Uterus (tissue), 4 donors: ENCODE results near the gene APLP1. TPM values are rescaled to one million over a fixed set of nuclear protein-coding genes. Genes with fewer than 3 reads are reported as not detected.

Source experiments
- DNase-seq, 2 donors: peaks; one replicate each; pipeline ENCODE4 v3.0.0-alpha.2; 2019 to 2020
- H3K27ac ChIP-seq, 2 donors: fragments of 200-600 bp; sonication (generic); 1 replicate in 1 of 2; 2 replicates in 1 of 2; pipeline ENCODE4 v1.5.1; 2016 to 2018
- H3K27me3 ChIP-seq, 2 donors: fragments of 200-600 bp; sonication (generic); one replicate each; pipeline ENCODE4 v1.5.1; 2018 to 2019; ENCODE audit warnings: control low read depth in 1 of 2
- H3K36me3 ChIP-seq, 2 donors: fragments of 200-600 bp; sonication (generic); one replicate each; pipeline ENCODE4 v1.5.1; 2019; ENCODE audit warnings: control low read depth in 1 of 2
- H3K4me1 ChIP-seq, 2 donors: fragments of 200-600 bp; sonication (generic); one replicate each; pipeline ENCODE4 v1.5.1; 2018 to 2019; ENCODE audit warnings: control low read depth in 1 of 2
- H3K4me3 ChIP-seq, 2 donors: fragments of 200-600 bp; sonication (generic); 1 replicate in 1 of 2; 2 replicates in 1 of 2; pipeline ENCODE4 v1.5.1; 2018 to 2019; ENCODE audit warnings: mild to moderate bottlenecking in 1 of 2
- H3K9me3 ChIP-seq, 2 donors: fragments of 200-600 bp; sonication (generic); one replicate each; pipeline ENCODE4 v1.5.1; 2019; ENCODE audit warnings: control low read depth in 1 of 2
- CTCF ChIP-seq, 4 experiments: fragments of 200-600 bp in 2 of 4; fragments of 450-650 bp in 2 of 4; sonication (generic) in 2 of 4; IDR thresholded peaks; one replicate each; pipeline ENCODE4 v1.5.1; 2016 to 2019; ENCODE audit warnings: antibody characterized with exemption in 4 of 4, mild to moderate bottlenecking in 2 of 4, moderate library complexity in 1 of 4
- POLR2A ChIP-seq, 2 donors: fragments of 450-650 bp; IDR thresholded peaks; one replicate each; pipeline ENCODE4 v1.6.1; 2016; ENCODE audit warnings: antibody characterized with exemption in 2 of 2, mild to moderate bottlenecking in 1 of 2, moderate library complexity in 1 of 2
- intact Hi-C: fragments of 100-400 bp; cut with DNase I; formaldehyde crosslinking; loops from one replicate; pipeline ENCODE4 v1.15.1; 2023; ENCODE audit warnings: low total_unique reads
- total RNA-seq, 4 donors: library from RNA; depleted of rRNA in 3 of 4; stranded (reverse); fragments of >200 nt in 3 of 4; gene quantifications; one replicate each; pipeline versions ENCODE4 v1.1.0 to v1.2.4, GENCODE V29; 2014 to 2023
- donor health status: DM: yes; HTN: yes; CAD: no.

Gene APLP1
- total RNA-seq = 10 to 100 TPM in 1 of 4 donors, 1 to 10 TPM in 1, not detected in 2; 6.1 to 16.2 TPM

- DNase-seq = peak; percentile 35 to 65
- H3K27me3 ChIP-seq = peaks cover 0 to 3% of the 10 kb centered on the region in 2 donors
- peak within 1 kb of the TSS; percentile 5 to 31 for H3K4me3 ChIP-seq
- intact Hi-C loops = no loop called here
- peaks cover 0 to 14% of the 10 kb centered on the region in 2 donors for H3K4me1 ChIP-seq
- no peak within 1 kb of the TSS for H3K27ac ChIP-seq
- no peaks in the 10 kb centered on the region for H3K36me3 ChIP-seq
- H3K9me3 ChIP-seq = no peaks in the 10 kb centered on the region
- TF ChIP-seq CTCF (IDR thresholded peaks at IDR 0.05) (no peak), POLR2A (IDR thresholded peaks at IDR 0.05) (no peak)
Measured at GRCh38 chr19:35868172-35868822, at the start of gene APLP1. TSS of gene APLP1 (plus strand) at chr19:35868574. CDS start at chr19:35868637, 63 bp downstream.

GRCh38 chr19:35822579-35822978 lies 45.8 kb upstream of the APLP1 start:
- no peaks in the 10 kb centered on the region for H3K4me1 ChIP-seq
- H3K27ac ChIP-seq = no peak overlapping the region
- H3K27me3 ChIP-seq = no peaks in the 10 kb centered on the region
- no peaks in the 10 kb centered on the region for H3K9me3 ChIP-seq
- TF ChIP-seq POLR2A (IDR thresholded peaks at IDR 0.05) = no peak
- no peak for TF ChIP-seq CTCF (IDR thresholded peaks at IDR 0.05)
- no peak for DNase-seq
- H3K36me3 ChIP-seq = no peaks in the 10 kb centered on the region
- intact Hi-C loops = no loop called here
- H3K4me3 ChIP-seq = no peak overlapping the region

DNA sequence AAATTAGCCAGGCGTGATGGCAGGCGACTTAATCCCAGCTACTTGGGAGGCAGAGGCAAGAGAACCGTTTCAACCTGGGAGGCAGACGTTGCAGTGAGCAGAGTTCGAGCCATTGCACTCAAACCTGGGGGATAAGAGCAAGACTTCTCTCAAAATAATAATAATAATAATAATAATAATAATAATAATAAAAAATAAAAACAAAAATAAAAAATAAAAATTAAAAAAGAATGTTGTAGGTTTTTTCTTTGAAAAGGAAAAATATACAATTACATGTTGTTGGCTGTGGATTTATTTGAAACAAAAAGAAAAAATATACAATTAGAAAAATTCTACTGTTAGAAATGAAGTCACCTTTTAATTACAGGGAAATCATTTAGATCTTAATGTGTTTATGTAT lies 44.2 kb upstream of the APLP1 start:
- Histone ChIP-seq H3K4me1 (no peaks in the 10 kb centered on the region), H3K27me3 (no peaks in the 10 kb centered on the region), H3K4me3 (no peak overlapping the region), H3K27ac (no peak overlapping the region), H3K36me3 (no peaks in the 10 kb centered on the region), H3K9me3 (no peaks in the 10 kb centered on the region)
- TF ChIP-seq CTCF (IDR thresholded peaks at IDR 0.05) = no peak
- no peak for TF ChIP-seq POLR2A (IDR thresholded peaks at IDR 0.05)
- DNase-seq = no peak
- intact Hi-C loops = no loop called here

DNA sequence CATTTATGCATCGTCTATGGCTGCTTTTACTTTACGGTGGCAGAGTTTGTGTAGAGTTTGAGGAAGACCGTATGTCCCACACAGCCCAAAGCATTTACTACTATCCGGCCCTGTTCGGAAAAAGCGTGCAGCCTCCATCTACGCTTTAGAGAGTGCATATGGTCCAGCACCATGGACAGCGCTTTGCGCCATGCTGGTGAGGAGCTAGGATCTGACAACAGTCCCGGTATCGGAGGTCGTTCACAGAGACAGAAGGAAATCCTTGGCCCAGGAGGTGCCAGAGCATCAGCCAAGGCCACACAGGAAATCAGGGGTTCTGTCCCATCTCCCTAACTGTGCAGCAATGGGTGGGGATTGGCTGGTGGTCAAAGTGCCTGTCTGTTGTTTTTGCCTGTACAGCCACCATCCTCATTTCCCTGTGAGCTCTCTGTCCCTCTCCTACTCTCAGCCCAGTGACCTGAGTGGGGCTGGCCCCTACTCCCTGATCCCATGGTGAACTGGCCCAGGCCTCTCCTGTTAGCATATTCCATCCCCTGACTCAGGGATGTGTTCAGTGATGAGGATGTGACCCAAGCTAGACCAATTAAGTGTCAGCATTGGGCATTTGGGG lies 39.6 kb upstream of the APLP1 start:
- intact Hi-C loops = no loop called here
- peak; percentile 29 to 31 for DNase-seq
- Histone ChIP-seq H3K9me3 (no peaks in the 10 kb centered on the region), H3K27me3 (no peaks in the 10 kb centered on the region), H3K36me3 (no peaks in the 10 kb centered on the region), H3K4me3 (no peak overlapping the region), H3K27ac (no peak overlapping the region), H3K4me1 (no peaks in the 10 kb centered on the region)
- TF ChIP-seq CTCF (IDR thresholded peaks at IDR 0.05) = no peak
- TF ChIP-seq POLR2A (IDR thresholded peaks at IDR 0.05) = no peak

GRCh38 chr19:35830986-35831385 lies 37.4 kb upstream of the APLP1 start:
- Histone ChIP-seq H3K4me1 (no peaks in the 10 kb centered on the region), H3K27me3 (no peaks in the 10 kb centered on the region)

More at GRCh38 chr19:35830986-35831385, 37.4 kb upstream of the APLP1 start:
- intact Hi-C loops = no loop called here
- TF ChIP-seq POLR2A (IDR thresholded peaks at IDR 0.05) = no peak
- no peak for TF ChIP-seq CTCF (IDR thresholded peaks at IDR 0.05)
- no peaks in the 10 kb centered on the region for H3K9me3 ChIP-seq
- H3K36me3 ChIP-seq = no peaks in the 10 kb centered on the region
- DNase-seq = no peak
- H3K4me3 ChIP-seq = no peak overlapping the region
- H3K27ac ChIP-seq = no peak overlapping the region
